HG03025 (cell line): ENCODE results near the gene MOB3C.

ENCODE experiments used
- ATAC-seq: cut with Tn5 transposase; IDR thresholded peaks from one replicate; pipeline ENCODE4 v1.9.1; 2021; ENCODE audit warnings: mild to moderate bottlenecking, moderate library complexity; ENCODE audit not compliant: unreplicated experiment, low FRiP score

The MOB3C gene

GRCh38 chr1:46580140-46580903 lies 36.3 kb downstream of the MOB3C start:
- ATAC-seq = no peak

- no peak for ATAC-seq
Measured at GRCh38 chr1:46577671-46578070, 38.9 kb downstream of the MOB3C start.

- ATAC-seq = no peak
Measured at GRCh38 chr1:46576596-46576995, 40.0 kb downstream of the MOB3C start.

DNA sequence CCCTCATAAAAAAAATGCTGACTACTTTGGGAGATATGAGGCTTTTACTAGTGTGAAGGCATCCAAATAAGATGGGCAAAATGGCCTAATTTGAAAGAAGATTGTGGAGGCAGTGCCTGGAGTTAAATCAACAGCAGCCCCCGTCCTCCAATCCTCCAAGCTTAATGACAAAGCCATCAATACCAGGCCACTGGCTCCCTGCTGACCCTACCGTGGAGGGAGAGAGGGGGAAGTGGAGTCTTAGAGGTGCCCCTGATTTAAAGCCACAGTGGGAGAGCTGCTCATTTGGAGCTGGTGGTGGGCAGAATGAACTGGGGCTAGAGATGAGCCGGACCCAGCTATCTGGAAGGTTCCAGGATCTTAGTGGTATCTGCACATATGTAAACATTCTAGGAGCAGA lies 40.8 kb downstream of the MOB3C start:
- ATAC-seq = no peak

DNA sequence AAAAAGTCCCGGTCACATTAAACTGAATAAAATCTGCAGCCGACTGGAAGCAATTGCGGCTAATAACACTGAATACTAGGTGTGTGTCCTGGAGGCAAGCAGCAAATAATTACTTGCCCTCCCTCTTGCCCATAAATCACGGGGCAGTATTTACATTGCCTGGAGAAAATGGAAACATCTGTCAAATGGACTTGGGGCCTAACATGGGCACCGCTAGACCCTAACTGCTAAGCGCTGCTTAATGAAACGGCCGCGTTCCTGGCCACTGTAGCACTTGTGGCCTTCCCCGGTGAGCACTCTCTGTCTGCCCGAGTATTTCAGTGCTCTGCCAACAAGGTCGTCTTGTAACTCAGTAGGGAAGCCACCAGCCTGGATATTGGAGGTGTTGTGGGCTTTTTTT lies 41.3 kb downstream of the MOB3C start:
- no peak for ATAC-seq

DNA sequence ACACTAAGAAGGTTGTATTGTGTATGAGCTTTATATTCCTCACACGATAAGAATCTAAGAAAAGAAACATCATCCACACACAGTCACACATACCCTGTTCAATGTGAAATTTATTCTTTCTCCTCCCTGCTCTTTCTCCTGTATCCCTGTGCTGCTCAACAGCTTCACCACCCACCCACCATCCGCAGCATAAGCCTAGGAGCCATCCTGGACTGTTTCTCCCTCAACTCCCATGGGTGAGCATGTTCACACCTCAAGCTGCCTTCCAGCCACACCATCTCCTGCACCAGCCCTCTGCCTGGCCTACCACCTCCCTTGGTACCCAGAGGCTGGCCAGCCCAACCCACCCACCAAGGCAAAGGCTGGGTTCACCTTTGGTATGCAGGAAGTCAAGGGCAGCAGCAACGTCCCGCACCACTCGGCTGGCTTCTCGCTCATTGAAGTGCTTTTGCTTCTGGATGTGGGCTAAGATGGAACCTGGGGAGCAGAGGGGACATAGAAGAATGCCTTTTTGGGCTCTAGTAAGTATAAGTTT lies 44.9 kb downstream of the MOB3C start:
- ATAC-seq = no peak

GRCh38 chr1:46569884-46570725 lies 46.5 kb downstream of the MOB3C start:
- no peak for ATAC-seq

- ATAC-seq = no peak
Measured at GRCh38 chr1:46569116-46569515, 47.5 kb downstream of the MOB3C start.

DNA sequence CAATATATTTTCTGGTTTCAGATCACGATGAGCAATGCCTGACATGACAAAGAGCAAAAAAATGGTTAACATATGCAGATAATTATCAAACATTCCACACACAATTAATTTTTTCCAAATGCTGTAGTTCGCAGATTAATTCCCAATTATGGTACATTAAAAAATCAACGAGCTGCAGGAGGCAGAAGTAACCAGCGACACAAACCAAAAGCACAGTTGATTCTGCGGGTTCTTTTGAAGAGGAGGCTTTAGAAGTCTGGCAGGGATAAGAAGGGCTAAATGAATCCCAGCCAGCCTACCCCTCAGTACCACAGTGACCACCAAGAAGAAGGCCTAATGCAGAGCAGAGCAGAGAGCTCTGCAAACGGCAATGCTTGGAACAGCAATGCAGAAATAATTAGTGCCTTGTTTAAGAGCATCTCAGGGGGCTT lies 48.1 kb downstream of the MOB3C start:
- no peak for ATAC-seq

DNA sequence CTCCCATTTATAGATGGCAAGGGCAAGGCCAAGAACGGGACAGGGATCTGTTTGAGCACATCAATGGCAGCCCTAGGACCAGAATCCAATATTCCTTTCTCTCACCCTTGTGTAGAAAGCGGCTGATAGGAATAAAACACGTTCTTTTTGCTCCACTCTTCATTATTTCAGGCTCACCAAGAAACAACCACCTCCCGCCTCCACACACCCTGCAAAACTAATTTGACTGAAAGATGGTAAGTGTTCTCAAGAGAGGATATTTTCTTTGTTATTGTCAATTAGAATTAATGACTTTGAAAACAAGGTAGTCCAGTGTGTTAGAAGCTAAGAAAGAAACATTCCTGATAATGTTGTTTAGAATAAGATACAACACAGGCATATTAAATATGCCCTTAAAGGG lies 53.3 kb downstream of the MOB3C start:
- no peak for ATAC-seq

GRCh38 chr1:46562498-46562897 lies 54.1 kb downstream of the MOB3C start:
- no peak for ATAC-seq

- ATAC-seq = no peak
Measured at GRCh38 chr1:46558966-46559365, 57.6 kb downstream of the MOB3C start.

DNA sequence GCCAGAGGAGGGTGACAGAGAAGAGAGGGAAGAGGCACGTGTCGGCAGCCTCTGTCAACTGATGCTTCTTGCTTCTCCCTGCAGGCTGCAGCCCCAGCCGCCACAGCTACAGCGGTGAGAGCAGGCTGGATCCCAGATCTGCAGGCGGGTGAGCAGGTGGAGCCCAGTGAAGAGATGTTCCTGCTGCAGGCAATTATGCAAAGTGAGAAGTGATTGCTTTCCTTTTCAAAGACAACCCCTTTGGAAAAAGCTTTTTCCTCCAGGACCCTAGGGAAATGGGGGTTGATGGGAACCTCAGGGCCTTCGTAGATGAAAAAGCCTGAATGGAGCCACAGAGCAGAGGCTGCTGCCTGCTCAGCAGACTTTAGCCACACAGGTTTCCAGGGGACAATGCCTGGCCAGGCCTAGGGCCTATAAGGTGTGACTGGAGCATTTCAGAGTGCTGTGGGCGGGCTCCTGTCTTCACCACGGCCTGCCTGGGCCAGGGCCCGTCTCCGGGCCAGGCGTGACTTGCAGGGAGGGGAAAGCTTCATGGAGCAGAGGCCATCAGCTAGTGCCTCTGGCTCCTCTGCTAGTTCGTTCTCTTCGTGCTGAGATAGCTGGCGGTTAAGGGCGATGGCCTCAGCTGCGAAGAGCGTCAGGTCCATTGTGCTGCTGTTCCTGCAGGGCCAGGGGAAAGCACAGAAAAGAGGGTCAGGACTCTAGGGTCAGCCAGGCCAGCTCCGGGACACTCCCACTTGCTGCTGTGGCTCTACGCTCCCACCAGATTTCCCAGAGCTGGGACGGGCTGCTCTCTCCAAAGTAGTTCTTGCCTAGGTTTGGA lies 58.3 kb downstream of the MOB3C start:
- ATAC-seq = no peak
